Right lobe of liver (tissue), 6 donors: ENCODE data around the gene GOPC. TPM values are rescaled to one million over a fixed set of nuclear protein-coding genes. Genes with fewer than 3 reads are reported as not detected.

Experiments
- ATAC-seq, 4 donors: fragments of 200-7000 bp; cut with Tn5 transposase; one replicate each; pipeline ENCODE4 v1.9.1; 2020; ENCODE audit warnings: mild to moderate bottlenecking in 4 of 4, moderate library complexity in 4 of 4
- DNase-seq, 3 donors: peaks; one replicate each; pipeline ENCODE4 v3.0.0-alpha.2; 2020
- H3K27ac ChIP-seq, 3 donors: fragments of 200-600 bp; one replicate each; pipeline ENCODE4 v1.8.0; 2022
- H3K27me3 ChIP-seq, 2 donors: fragments of 200-600 bp; one replicate each; pipeline ENCODE4 v1.8.0; 2022
- H3K36me3 ChIP-seq, 4 donors: fragments of 200-600 bp; sonication (generic) in 1 of 4; one replicate each; pipeline versions ENCODE4 v1.5.1 to v1.8.0; 2017 to 2022; ENCODE audit warnings: control low read depth in 1 of 4
- H3K4me1 ChIP-seq, 4 donors: fragments of 200-600 bp; sonication (generic) in 1 of 4; one replicate each; pipeline versions ENCODE4 v1.5.1 to v1.8.0; 2017 to 2022; ENCODE audit warnings: control low read depth in 1 of 4
- H3K4me3 ChIP-seq, 3 donors: fragments of 200-600 bp; one replicate each; pipeline ENCODE4 v1.8.0; 2022
- H3K9me3 ChIP-seq, 4 donors: fragments of 200-600 bp; sonication (generic) in 1 of 4; one replicate each; pipeline versions ENCODE4 v1.5.1 to v1.8.0; 2017 to 2022; ENCODE audit warnings: control low read depth in 1 of 4
- CTCF ChIP-seq, 4 donors: fragments of 200-600 bp in 3 of 4; fragments of 450-650 bp in 1 of 4; IDR thresholded peaks; one replicate each; pipeline versions ENCODE4 v1.5.1 to v1.8.0; 2016 to 2022; ENCODE audit warnings: antibody characterized with exemption in 4 of 4, mild to moderate bottlenecking in 2 of 4
- POLR2A ChIP-seq: fragments of 450-650 bp; IDR thresholded peaks from one replicate; pipeline ENCODE4 v1.6.1; 2017; ENCODE audit warnings: antibody characterized with exemption, mild to moderate bottlenecking
- WGBS: methylation state at CpG from one replicate; pipeline ENCODE4 v1.1.6; 2018; ENCODE audit warnings: low coverage, low lambda C conversion rate; ENCODE audit not compliant: insufficient coverage; ENCODE audit errors: missing lambda C conversion rate; 5-methylcytosine and 5-hydroxymethylcytosine counted together
- intact Hi-C, 2 donors: fragments of 100-400 bp; cut with DNase I; formaldehyde crosslinking; loops; one replicate each; pipeline versions ENCODE4 v1.11.2 to v1.14.1; 2022
- total RNA-seq, 6 experiments: library from RNA; depleted of rRNA in 2 of 6; stranded (reverse); fragments of >200 nt in 2 of 6; fragmentation: NEBNext Ultra II Directional in 3 of 6; extraction: Animal tissue kit (Norgen Biotek cat#: 25700) in 3 of 6; gene quantifications; one replicate each; pipeline versions ENCODE4 v1.1.0 to v1.2.4, GENCODE V29; 2016 to 2023
- donor health status: DM: no; HTN: yes; CAD: no.
- donor health status: DM: no; HTN: no; CAD: no.
- donor health status: DM: no; HTN: no; CAD: no.
- donor health status: DM: no; HTN: yes; CAD: no.
- donor health status: DM: no; HTN: yes; CAD: no.

GOPC gene
- total RNA-seq, 6 experiments from 2014 or later: 8.3 to 10.7 (median 10.1) TPM

GRCh38 chr6:117550618-117551242, 51.6 kb downstream of the GOPC start:
- TF ChIP-seq POLR2A: no peak
- no peak for TF ChIP-seq CTCF (IDR thresholded peaks at IDR 0.05)
- Histone ChIP-seq H3K4me1 (peaks cover 0 to 5% (median 0%) of the 10 kb centered on the region in 4 donors), H3K27me3 (no peaks in the 10 kb centered on the region), H3K4me3 (no peak overlapping the region), H3K36me3 (peaks cover 0 to 2% (median 1%) of the 10 kb centered on the region in 4 donors), H3K9me3 (peaks cover 0 to 2% (median 0%) of the 10 kb centered on the region in 4 donors), H3K27ac (no peak overlapping the region)
- no peak for DNase-seq
- intact Hi-C loops: loop anchor here (5.0 kb wide), 2 partner anchors 68 to 203 kb away; partner anchors contain the start of gene DCBLD1 (in 1 of the 2)
- no peak for ATAC-seq
- 39% methylated on average over 2 of the region's 2 CpGs for WGBS

DNA sequence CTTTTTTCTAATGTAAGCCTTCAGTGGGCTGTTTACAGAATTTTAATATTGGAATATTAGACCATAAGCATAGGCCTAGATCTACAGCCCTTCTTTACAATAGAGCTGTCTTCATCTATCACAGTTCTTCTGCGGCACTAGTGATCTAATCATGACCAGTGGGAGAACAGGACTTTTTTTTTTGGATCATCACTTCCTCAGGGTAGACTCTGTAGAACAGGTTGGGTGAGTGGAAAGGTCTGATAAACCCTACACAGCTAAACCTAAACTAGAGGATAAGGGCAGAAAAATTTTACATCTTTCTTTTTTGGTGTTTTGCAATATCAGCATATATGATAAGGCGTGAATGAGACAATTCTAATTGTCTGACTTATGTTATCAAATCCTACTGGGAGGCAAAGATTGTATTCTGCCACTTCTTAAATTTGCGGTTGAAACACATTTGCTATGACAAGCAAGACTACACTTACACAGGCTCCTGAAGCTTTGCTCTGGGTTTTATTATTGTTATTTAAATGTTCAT, 52.2 kb downstream of the GOPC start:
- H3K4me1 ChIP-seq: peaks cover 0 to 5% (median 0%) of the 10 kb centered on the region in 4 donors
- no peak overlapping the region for H3K4me3 ChIP-seq
- peaks cover 0 to 2% (median 0%) of the 10 kb centered on the region in 4 donors for H3K9me3 ChIP-seq
- H3K27ac ChIP-seq: no peak overlapping the region
- no peak for DNase-seq
- intact Hi-C loops: loop anchor here (5.0 kb wide), 2 partner anchors 68 to 203 kb away; partner anchors contain the start of gene DCBLD1 (in 1 of the 2)
- no peak for ATAC-seq
- no peaks in the 10 kb centered on the region for H3K27me3 ChIP-seq
- WGBS: 85% methylated on average over 3 of the region's 3 CpGs
- peaks cover 0 to 2% (median 1%) of the 10 kb centered on the region in 4 donors for H3K36me3 ChIP-seq
- no peak for TF ChIP-seq POLR2A
- TF ChIP-seq CTCF (IDR thresholded peaks at IDR 0.05): no peak

DNA sequence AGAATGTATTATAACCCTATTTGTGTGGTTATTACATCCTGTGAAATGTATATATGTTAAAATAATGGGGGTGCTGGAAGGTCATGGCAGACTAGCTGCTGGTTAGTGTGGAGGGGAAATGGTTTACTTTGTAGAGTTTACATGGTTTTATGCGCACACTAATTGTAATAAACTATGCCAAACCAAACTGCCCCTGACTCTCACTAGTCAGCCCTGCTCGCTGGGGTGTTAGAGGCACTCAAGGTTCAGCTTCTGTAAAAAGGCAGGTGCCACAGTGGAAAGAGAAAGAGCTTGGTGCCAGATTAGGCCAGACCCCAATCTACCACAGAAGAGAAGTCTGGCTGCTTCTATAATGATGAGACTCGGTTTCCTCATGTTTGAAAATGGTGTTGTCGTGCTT, 52.7 kb downstream of the GOPC start:
- Histone ChIP-seq H3K27me3 (no peaks in the 10 kb centered on the region), H3K9me3 (peaks cover 0 to 2% (median 0%) of the 10 kb centered on the region in 4 donors), H3K4me1 (peaks cover 0 to 9% (median 2%) of the 10 kb centered on the region in 4 donors), H3K36me3 (peaks cover 0 to 2% (median 1%) of the 10 kb centered on the region in 4 donors), H3K4me3 (no peak overlapping the region), H3K27ac (no peak overlapping the region)
- ATAC-seq (no peak), DNase-seq (no peak)
- WGBS: 65% methylated on average over 4 of the region's 4 CpGs
- TF ChIP-seq CTCF (IDR thresholded peaks at IDR 0.05): no peak
- TF ChIP-seq POLR2A: no peak
- intact Hi-C loops: loop anchor here (5.0 to 10.0 kb wide), 3 partner anchors 67 to 202 kb away; partner anchors contain the start of gene DCBLD1 (in 1 of the 2)

GRCh38 chr6:117548797-117549301, 53.5 kb downstream of the GOPC start:
- Histone ChIP-seq H3K4me3 (no peak overlapping the region), H3K4me1 (peaks cover 0 to 9% (median 4%) of the 10 kb centered on the region in 4 donors), H3K36me3 (peaks cover 0 to 2% (median 1%) of the 10 kb centered on the region in 4 donors), H3K27ac (no peak overlapping the region), H3K27me3 (no peaks in the 10 kb centered on the region), H3K9me3 (peaks cover 0 to 2% (median 0%) of the 10 kb centered on the region in 4 donors)
- ATAC-seq (peak in 1 of 4 donors; percentile 20), DNase-seq (no peak)
- intact Hi-C loops: loop anchor here in 1 of 2 donors (10.0 kb wide), 1 partner anchor 74 kb away; no protein-coding TSS in a partner anchor
- WGBS: 60% methylated on average over 8 of the region's 8 CpGs
- no peak for TF ChIP-seq POLR2A
- TF ChIP-seq CTCF (IDR thresholded peaks at IDR 0.05): no peak
